Hematopoietic multipotent progenitor cell treated with erythropoietin and hydrocortisone succinate and interleukin-3 and kit ligand, for 6 days (in vitro differentiated cells): ENCODE results near the gene EPOP.
"Not testable (repeated sequence)": the region's sequence is repeated elsewhere in the genome, so short reads cannot be mapped to it uniquely, and the experiment has no call there.

Experiments
- DNase-seq: peaks from one replicate; pipeline ENCODE4 v3.0.0-alpha.2; 2015

The EPOP gene

DNA sequence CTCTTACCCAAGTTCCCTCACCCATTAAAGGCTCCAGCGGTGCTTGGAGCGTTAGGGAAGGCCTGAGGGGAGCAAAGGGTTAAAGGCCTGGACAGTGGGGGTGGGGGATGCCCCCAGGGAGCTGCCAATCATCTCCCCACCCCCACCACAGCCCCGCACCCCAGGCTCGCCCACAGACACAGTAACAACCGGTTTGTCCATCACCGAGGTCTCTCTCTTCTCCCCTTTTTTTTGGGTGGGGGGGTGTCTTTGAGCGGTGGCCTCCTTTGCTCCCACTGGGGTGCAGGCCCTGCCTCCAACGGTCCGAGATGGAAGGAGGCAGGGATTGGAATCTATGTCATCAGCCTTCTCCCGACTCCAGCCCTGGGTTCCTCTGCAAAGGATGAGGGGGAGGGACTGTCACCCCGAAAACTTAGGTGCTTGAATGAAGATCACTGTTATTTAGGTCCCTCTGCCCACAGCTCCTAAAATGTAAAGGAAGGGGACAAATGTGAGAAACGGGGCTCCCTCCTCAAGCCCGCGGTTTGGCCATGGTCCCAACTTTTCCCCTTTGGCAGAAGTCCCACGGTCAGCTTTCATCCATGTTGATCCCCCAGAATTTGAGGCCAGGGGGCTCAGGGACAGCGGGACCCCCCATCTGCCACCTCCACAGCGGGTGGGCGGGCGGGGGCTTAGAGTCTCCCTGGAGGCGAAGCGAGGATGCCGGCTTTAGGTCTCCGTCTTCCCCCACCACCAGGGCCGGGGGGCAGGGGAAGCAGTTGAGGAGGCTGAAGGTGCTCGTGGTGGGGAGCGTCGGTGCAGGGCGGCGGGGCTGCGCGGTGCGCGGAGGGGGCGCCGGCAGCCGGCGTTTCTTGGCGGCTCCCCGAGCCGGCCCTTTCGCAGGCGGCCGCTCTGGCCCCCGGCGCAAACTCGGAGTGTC lies 1.7 kb downstream of the EPOP start:
- DNase-seq: no peak

DNA sequence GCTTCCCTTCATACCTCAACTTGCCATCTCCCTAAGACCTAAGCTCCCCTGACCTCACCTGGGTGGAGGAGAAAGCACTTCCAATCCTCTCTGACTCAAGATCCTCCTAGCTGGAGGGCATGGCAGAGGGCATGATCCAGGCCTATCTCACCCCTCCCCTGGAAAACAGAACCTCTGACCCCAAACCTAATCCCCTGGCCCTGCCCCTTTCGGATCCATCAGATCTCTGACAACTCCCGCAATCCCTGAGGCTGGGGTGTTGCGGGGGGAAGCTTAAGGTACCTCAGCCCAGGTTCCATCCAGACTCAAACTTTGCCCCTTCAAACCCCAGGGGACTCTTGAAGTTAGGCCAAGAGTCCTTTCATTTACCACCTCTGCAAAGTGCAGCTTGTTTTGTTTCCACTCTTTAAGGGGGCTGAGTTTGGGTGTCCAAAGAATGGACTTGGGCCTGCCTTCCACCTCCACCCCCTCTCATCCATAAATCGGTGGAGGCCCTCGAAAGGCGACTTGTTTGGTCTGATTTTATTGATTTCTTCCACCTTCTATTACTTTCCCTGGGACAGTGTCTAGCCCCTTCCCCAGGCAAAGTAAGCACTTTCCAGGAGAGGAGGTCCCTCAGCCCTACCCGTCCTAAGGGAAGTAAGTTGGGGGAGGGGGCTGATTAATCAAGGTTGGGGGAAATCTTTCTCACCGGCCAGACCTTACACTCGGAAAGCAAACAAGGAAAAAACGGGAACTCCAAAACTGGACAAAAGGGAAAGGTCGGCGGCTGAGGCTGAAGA lies 2.6 kb downstream of the EPOP start:
- no peak for DNase-seq

DNA sequence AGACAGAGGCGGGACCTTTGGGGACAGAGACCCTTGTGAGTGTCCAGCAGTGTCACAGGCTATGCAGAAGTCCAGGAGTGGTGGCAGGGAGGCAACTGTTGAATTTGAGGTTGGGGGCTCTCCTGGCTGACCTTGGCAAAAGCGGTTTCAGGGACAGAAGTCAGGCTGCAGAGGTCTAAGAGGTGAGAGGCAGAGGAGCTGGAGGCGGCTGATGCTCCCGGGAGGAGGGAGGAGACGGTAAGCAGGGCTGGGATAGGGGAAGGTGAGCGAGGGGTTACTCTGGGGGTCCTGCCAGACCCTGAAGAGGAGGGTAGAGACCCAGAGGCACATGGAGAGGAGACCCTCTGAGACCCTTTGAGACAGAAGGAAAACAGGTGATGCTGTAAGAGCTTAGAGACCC lies 5.2 kb downstream of the EPOP start:
- DNase-seq: no peak

DNA sequence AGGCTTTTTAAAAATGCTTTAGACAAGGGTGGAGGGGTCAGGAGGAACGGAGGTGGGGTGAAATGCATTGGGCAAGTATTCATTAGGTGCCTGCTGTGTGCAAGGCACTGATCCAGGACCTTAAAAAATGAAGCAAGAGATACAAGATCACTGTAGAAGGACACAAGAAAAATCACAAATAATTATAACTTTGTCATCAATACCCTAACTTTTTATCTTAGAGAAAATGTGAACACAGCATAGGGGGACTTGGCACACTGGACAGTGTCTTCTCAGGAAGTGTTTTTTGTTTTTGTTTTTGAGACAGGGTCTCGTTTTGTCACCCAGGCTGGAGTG lies 7.0 kb downstream of the EPOP start:
- DNase-seq: no peak

DNA sequence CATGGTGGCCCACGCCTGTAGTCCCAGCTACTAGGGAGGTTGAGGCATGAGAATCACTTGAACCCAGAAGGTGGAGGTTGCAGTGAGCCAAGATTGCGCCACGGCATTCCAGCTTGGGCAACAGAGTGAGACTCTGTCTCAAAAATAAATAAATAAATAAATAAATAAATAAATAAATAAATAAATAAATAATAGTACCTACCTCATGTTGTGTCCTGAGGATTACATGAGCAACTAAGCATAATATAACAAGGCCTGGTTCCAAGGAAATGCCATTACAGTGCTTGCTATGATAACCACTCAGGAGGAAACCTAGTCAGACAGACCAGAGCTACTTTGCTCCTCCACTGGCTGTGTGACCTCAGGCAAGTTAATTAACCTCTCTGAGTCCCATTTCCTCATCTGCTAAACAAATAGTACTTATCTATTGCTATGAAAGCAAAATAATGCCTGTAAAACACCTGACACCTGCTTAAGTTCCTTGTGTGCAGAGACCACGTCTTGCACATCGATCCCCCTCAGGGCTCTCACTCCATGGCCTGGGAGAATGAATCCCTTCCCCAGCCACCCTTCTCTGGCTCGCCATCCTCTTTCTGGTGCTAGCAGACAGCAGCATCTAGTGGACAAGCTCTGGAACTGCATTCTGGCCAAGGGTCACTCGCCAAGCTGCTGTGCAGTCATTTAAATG lies 7.5 kb downstream of the EPOP start:
- peak; percentile 84 for DNase-seq

DNA sequence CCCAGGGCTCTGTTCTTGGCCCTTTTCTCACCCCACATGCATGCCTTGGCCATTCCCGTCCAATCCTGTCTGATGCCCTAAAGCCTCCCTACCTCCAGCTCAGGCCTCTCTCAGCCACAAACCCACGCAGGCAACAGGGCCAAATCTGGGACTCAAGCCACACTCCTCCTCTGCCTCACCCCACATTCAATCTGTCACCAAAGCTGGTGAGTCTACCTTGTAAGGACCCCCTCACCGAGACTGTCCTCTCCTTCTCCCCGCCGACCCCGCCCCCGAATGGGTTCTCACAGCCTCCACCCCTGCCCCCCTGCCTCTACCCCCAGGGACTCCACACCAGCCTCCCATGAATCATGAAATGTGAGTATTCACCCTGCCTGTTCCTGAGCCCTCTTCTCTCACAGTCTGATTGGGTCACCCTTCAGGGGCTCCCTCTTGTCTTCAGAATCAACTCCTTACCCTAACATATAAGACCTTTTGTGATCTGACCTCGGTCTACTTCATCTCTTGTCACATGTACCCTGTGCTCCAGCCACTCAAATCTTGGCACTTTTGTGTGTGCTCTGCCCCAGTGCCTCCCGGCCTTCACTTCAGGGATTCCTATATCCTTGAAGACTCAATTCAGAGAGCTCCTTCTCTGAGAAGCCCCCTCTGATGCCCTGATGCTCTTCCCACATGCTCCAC lies 10.7 kb downstream of the EPOP start:
- DNase-seq: no peak

DNA sequence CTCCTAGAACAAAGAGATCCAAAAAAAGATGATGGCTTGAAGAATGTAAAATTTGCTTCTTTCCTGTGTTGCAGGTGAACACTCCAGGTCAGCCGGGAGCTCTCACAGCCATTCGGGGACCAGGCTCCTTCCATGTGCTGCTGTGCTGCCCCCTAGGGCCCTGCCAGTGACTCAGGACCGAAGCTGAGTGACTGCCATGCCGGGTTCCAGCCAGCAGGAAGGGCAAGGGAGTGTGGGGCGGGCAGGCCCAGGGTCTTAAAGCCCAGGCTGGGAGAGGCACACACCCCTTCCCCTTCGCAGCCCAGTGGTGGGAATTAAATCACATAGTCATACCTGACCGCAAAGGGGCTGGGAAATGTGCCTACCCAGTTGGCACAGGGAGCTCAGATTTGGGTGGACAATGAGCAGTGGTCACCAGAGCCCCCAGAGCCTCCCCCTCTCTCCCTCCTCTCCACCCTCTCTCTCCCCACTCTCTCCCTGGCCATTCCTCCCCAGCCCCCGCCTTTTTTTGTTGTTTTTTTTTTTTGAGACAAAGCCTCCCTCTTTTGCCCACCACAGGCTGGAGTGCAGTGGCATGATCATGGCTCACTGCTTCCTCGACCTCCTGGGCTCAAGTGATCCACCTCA lies 11.5 kb downstream of the EPOP start:
- peak; percentile 80 for DNase-seq

DNA sequence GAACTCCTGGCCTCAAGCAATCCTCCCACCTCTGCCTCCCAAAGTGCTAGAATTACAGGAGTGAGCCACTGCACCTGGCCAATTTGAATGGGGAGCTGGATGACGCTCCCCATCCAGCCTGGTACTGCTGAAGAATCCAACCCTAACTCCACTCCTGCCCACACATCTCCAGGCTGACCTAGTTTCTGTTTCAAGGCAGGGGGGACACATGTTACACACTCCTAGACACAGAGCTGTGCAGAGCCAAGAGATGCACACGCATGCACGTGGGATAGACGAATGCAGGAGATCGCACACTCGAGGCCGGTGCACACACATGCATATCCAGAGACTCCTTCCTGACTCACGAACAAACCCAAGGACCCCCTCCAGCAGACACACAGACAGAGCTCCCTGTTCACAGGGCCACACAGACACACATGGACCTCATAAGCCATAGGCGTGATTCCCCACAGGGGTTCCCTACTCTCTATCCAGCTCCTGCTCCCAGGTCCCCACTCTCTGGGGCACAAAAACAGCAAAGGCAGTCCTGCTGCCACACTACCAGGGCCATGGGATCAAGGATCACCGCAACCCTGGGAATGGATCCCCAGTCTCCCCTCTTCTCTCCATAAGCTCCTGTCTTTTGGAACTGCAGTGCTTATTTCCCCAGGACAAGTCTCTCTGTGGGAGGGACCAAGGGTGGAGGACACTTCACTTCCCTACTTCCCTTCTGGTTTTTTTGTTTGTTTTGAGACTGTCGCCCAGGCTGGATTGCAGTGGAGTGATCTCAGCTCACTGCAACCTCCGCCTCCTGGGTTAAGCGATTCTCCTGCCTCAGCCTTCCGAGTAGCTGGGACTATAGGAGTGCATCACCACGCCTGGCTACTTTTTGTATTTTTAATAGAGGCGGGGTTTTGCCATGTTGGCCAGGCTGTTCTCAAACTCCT lies 14.4 kb downstream of the EPOP start:
- DNase-seq: no peak

DNA sequence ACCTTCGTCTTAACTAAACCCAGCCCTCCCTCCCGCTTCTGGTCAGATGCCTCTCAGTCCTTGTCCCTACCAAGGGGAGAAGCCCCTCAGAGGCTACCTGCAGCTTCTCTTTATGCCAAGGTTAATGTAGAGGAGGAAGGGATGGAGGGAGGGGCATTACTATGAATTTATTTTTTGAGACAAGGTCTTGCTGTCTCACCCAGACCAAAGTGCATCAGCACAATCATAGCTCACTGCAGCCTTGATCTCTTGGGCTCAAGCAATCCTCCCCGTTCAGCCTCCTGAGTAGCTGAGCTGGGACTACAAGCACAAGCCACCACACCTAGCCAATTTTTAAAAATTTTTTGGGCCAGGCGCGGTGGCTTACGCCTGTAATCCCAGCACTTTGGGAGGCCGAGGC lies 15.3 kb downstream of the EPOP start:
- DNase-seq: no peak

DNA sequence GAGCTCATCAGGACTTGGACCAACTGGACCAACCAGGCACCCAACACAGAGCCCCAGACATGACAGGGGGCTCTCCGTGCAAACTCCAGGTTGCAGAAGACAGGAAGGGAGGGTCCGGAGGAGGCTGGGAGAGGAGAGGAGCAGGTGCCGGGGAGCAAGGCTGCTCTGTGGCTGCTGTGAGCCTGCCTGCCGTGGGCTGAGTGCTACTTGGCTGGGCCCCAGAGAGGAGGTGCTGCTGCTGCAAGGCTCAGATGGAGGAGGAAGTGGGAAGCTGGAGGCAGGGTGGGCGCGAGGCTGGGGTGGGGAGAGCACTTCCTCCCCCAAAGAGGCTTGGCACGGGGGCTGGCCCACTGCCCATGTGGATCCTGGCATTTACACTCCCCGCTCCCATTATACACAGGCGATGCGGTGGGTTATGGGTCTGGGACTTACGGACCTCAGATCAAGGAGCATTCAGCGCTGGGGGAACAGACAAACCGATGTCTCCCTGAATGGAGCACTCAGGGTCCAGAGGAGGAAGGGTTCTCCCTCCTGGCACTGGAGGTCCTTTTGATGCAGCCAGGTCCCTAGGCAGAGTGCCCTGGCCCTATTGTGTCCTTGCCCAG lies 15.9 kb downstream of the EPOP start:
- DNase-seq: no peak

DNA sequence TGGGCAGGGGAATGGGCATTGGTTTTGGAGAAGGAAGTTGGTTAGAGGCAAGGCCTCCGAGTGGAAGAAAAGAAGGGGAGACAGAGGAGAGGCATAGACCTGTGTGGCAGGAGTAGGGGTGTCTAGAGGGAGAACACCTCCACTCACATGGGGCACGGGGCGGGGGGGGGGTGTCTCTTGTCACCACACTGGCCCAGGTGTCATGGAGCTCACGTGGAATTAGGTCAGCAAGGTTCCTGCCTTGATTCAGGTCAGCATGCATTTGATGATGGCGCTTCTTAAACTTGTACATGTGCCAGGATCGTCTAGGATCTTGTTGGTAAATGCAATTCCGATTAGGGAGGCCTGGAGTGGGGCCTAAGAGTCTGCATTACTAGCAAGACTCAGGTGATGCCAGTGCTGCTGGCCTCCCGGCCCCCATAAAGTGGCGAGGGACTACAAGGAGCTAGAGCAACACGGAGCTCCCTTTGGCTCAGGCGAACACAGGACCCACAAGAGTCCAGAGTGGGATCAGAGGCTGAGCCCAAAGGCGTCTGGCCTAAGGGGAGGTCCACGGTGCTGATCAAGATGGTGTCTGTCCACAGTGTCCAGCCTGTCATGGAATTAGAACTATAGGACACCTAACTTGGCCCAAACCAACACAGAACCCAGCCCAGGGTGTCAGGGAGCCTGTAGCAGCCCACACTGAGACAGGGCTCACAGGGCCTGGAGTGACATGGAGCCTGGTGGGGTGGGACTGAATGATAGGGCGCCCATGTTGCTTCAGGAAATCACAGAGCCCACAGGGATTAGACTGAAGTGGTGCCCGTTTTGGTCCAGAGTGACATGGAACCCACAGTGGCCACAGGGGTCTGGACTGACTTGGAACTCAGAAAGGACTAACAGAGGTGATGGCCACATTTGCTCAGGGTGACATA lies 16.7 kb downstream of the EPOP start:
- DNase-seq: no peak

DNA sequence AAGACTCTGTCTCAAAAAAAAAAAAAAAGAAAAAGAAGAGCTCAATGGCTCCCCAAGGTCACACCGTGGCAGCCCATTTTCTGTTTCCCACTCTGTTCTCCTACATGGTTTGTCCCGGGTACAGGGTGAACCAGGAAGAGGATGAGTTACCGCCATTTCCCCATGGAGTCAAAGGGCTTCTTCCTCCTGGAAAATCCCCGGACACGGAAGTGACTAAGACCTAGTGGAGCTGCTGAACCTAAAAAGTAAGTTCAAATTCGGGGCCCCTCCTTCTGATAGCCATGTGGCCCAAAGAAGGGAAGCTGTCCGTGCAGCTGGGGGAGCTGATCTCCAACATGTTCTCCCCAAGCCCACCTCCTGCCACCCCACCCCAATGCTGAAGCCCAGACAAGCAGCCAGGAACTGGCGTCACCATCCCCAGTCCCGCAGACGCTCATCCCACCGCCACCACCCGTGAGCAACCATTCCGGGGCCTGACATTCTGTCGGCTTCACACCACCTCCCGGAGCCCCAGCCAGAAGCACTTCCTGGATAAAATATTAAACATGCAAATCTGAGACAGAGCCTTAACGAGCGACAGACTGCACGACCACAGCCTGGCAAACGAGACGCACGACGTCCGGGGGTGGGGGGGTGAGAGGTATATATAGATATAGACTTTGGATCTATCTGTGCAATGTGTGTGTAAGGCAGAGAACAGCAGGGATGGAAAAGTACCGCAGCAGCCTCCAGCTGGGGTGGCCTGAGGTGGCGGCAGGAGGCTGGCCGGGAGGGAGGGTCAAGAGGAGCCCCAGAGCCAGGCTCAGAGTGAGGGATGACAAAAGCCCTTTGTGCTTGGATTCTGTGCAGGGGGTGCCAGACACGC lies 17.6 kb downstream of the EPOP start:
- DNase-seq: no peak

DNA sequence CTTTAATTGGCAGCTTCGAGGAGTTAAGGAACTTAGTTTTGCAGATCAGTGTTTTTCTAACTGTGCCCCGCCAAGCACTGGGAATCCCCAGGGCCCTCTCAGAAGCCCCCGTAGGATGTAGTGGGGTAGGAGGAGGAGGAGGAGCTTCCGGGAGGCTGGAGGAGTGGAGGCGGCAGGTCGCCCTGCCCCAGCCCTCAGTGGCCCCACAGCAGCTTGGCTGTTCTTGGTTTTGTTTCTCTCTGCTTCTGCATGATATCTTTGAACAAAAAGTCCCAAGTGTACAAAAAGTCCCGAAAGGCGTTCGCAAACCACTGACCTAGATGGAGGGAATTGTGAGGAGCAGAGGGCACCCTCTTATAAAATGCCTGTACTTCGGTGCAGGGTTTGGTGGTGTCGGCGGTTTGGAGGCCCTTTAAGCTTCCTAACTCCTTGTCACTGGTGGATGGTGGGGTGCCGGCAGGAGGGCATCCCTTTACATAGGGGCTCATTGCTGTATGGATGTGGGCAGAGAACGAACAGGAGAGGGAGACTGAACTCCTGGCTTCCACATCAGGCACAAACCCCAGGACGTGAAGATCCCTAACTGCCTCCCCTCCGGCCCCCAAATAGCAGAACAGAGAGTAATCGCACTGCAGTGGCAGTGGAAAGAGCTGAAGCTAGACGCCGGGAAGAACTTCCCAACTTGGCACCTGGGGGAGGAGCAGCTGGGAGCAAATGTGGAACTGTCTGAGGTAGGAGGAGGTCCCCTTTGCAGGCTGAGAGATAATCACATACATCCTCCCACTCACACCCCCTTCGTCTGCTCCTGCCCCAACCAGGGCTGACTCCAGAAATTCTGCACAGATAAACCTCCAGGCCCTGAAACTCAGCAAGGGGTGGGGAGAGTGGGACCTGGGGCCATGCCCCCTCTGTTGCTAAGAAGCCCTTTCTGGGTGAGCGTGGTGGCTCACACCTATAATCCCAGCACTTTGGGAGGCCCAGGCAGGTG lies 20.1 kb downstream of the EPOP start:
- no peak for DNase-seq

DNA sequence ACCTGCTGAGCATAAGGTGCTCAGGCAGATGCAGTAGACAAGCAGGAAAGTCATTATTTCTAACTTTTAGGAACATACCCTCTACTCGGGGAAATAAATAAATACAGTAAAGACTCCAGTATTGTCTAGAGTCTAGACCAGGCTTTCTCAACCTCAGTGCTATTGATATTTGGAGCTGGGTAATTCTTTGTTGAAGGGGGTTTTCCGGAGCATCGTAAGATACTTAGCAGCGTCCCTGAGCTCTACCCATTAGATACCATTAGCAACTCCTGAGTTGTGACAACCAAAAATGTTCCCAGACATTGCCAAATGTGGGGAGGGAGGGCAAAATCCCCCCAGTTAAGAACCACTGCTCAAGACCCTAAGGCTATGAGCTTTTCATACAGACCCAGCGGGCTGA lies 21.1 kb downstream of the EPOP start:
- no peak for DNase-seq

DNA sequence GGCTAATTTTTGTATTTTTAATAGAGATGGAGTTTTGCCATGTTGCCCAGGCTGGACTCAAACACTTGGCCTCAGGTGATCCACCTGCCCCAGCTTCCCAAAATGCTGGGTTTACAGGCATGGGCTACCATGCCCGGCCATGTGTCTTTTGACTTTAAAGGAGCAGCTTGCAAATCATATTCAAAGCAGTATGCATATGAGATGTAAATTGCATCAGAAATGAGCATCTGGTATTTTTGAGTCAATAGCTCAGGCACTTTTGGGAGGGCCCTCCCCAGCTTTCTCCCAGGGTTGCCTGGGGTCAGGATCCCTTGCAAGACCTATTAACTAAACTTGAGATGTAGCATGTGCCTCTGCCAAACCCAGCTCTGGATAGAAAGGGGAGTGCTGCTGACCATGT lies 21.5 kb downstream of the EPOP start:
- DNase-seq: no peak

DNA sequence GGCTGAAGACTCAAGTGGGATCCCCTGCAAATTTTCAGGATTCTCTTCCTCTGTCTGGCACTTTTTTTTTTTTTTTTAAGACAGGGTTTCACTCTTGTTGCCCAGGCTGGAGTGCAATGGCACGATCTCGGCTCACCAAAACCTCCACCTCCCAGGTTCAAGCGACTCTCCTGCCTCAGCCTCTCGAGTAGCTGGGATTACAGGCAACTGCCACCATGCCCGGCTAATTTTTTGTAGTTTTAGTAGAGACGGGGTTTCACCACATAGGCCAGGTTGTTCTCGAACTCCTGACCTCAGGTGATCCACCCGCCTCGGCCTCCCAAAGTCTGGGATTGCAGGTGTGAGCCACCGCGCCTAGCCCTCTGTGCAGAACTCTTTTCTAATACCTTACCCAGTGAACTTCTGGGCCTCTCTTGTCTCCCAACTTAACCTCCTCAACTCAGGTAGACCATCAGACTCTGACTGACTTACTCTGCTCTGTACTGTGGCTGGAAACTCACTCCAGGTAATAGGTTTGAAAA lies 24.0 kb downstream of the EPOP start:
- not testable (repeated sequence) for DNase-seq

DNA sequence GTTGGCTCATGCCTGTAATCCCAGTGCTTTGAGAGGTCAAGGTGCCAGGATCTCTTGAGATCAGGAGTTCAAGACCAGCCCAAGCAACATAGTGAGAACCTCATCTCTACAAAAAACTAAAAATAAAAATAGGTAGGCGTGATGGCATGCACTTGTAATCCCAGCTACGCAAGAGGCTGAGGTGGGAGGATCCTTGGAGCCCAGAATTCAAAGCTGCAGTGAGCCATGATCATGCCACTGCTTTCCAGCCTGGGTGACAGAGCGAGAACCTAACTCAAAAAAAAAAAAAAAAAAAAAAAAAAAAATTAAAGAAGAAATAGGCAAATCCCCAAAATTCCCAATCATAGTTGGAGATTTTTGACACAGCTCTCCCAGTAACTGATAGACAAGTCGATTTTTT lies 36.8 kb downstream of the EPOP start:
- no peak for DNase-seq
